ENCODE measurements around the gene TFAP2D. TPM values are rescaled to one million over a fixed set of nuclear protein-coding genes. Genes with fewer than 3 reads are reported as not detected.

TFAP2D gene
- total RNA-seq, 1 experiment from 2014 or later = not detected

DNA sequence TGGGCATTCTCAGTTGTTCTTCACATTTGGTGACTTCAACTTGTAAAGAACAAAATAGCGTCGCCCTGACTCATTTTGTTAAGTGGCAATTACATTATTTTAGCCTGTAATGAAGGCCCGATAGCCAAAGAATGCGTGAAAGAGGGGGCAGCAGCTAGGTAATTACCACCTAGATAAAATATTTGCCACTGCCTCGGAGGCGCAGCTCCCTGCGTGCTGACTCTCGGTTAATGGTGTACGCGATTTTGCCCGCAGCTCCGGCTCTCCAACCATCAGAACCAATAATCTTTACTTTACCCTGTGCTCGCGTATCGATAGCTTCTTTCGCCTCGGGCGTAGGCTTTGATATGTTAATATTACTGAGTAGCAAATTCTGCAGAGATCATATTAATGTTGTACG, 8.7 kb downstream of the TFAP2D start:
- Histone ChIP-seq H3K4me1 (no peaks in the 10 kb centered on the region), H3K4me3 (ENCODE audit: low read depth, low read length) (no peak overlapping the region), H3K27me3 (replicated peaks; ENCODE audit: control insufficient read depth, insufficient read depth, low read length) (no peaks in the 10 kb centered on the region), H3K9me3 (no peaks in the 10 kb centered on the region), H3K36me3 (ENCODE audit: control insufficient read depth, insufficient read depth, low read length) (no peaks in the 10 kb centered on the region)
- BruUV-seq (replicated peaks) = no TSS peak
- DNase-seq = no peak
- Mint-ChIP-seq H3K27me3 (ENCODE audit: insufficient read depth, unreplicated experiment) (peaks cover 7% of the 10 kb centered on the region), H3K9me3 (ENCODE audit: unreplicated experiment) (no peaks in the 10 kb centered on the region), H3K4me3 (ENCODE audit: unreplicated experiment) (no peak overlapping the region), H3K27ac (ENCODE audit: unreplicated experiment) (no peak overlapping the region), H3K36me3 (ENCODE audit: insufficient read depth, unreplicated experiment) (no peaks in the 10 kb centered on the region), H3K4me1 (ENCODE audit: low read depth, unreplicated experiment) (no peaks in the 10 kb centered on the region)
- TF ChIP-seq, protein P1, sequence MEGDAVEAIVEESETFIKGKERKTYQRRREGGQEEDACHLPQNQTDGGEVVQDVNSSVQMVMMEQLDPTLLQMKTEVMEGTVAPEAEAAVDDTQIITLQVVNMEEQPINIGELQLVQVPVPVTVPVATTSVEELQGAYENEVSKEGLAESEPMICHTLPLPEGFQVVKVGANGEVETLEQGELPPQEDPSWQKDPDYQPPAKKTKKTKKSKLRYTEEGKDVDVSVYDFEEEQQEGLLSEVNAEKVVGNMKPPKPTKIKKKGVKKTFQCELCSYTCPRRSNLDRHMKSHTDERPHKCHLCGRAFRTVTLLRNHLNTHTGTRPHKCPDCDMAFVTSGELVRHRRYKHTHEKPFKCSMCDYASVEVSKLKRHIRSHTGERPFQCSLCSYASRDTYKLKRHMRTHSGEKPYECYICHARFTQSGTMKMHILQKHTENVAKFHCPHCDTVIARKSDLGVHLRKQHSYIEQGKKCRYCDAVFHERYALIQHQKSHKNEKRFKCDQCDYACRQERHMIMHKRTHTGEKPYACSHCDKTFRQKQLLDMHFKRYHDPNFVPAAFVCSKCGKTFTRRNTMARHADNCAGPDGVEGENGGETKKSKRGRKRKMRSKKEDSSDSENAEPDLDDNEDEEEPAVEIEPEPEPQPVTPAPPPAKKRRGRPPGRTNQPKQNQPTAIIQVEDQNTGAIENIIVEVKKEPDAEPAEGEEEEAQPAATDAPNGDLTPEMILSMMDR (IDR thresholded peaks at IDR 0.05; ENCODE audit: insufficient read depth in 1 of 2, low read depth in 1 of 2, low read length in 1 of 2, severe bottlenecking in 1 of 2, unreplicated experiment in 1 of 2) = no peak
- POLR2A ChIA-PET = no interaction called here
- CTCF ChIA-PET = no interaction called here
- intact Hi-C loops (cut with micrococcal nuclease; ENCODE audit: unreplicated experiment) = no loop called here

DNA sequence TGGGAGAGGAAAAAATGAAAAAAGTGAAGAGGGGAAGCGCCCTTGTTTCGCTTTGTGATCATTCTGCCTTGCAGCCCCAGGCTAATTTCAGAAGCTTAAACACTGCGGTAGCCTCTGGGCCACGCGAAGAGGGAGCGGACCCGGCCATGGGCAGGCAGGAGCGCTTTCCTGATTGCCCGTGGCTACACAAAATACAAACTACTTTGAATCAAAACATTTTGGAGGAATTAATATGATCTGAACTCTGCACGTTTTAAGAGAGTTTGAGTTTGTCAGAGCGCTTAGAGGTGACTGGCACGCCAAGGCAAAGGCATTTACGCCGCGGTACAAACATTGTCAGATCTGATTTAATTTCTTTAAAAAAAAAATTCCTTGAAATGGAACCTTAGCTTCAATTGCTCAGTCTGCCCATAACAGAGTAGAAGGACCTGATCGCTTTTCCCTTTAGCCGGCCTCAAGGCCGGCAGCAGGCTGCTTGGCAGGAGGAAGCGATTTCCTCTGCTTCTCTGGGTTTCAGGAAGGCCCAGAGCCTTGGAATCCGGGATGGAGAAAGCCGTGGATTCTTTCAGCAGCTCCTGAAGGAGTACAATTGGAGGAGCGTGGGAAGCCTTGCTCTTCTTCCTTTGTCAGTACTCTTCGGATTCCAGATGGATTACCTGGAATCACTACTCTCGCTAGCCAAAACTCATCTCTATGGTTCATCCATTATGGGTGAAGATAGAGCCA, 9.7 kb downstream of the TFAP2D start:
- CTCF ChIA-PET = interaction anchor here (0.6 kb wide), 1 partner anchor 531 kb away, joined by 3 read pairs; no protein-coding TSS in a partner anchor
- Histone ChIP-seq H3K4me1 (no peaks in the 10 kb centered on the region), H3K36me3 (ENCODE audit: control insufficient read depth, insufficient read depth, low read length) (no peaks in the 10 kb centered on the region), H3K27me3 (replicated peaks; ENCODE audit: control insufficient read depth, insufficient read depth, low read length) (no peaks in the 10 kb centered on the region), H3K4me3 (ENCODE audit: low read depth, low read length) (no peak overlapping the region), H3K9me3 (no peaks in the 10 kb centered on the region)
- Mint-ChIP-seq H3K36me3 (ENCODE audit: insufficient read depth, unreplicated experiment) (no peaks in the 10 kb centered on the region), H3K9me3 (ENCODE audit: unreplicated experiment) (no peaks in the 10 kb centered on the region), H3K4me1 (ENCODE audit: low read depth, unreplicated experiment) (no peaks in the 10 kb centered on the region), H3K4me3 (ENCODE audit: unreplicated experiment) (no peak overlapping the region), H3K27me3 (ENCODE audit: insufficient read depth, unreplicated experiment) (peaks cover 7% of the 10 kb centered on the region), H3K27ac (ENCODE audit: unreplicated experiment) (no peak overlapping the region)
- POLR2A ChIA-PET = no interaction called here
- intact Hi-C loops (cut with micrococcal nuclease; ENCODE audit: unreplicated experiment) = no loop called here
- BruUV-seq (replicated peaks) = no TSS peak
- TF ChIP-seq, protein P1 (IDR thresholded peaks at IDR 0.05; ENCODE audit: insufficient read depth in 1 of 2, low read depth in 1 of 2, low read length in 1 of 2, severe bottlenecking in 1 of 2, unreplicated experiment in 1 of 2) = no peak
- no peak for DNase-seq

DNA sequence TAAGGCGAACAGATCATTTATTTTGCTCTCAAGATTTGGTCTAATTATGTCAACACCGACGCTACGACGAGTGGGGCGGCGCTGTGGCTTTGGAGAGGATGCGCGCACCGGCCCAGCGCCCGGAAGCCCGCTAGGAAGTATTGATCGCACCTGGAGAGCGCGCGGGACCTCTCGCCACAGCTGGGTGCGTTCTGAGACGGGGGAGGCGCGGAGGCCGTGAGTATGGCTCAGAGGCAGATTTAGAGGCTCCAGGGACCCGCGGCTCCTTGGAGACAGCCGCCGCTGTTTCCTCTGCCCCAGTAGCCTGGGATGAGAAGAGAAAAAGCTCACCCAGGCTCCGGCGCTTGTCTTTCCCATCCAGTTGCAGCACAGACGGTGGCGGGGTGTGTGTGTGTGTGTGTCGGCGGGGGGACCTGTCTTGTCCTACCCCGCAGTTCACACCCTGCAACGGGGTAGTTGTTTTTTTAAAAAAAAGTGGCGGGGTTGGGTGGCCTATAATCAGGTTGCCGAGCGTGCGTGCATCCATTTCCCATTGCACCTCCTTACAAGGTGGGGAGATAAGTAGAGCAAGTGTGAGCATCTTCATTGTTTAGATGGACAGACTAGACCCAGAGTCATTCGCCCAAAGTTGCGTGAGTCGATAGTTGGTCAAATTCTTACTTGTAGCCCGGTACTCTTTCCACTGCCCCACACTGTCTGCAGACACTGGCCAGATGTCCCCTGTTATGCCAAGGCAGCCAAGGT, 11.2 kb downstream of the TFAP2D start:
- no peaks in the 10 kb centered on the region for H3K36me3 Mint-ChIP-seq (ENCODE audit: insufficient read depth, unreplicated experiment)
- no peak overlapping the region for H3K4me3 ChIP-seq (ENCODE audit: low read depth, low read length)
- POLR2A ChIA-PET = no interaction called here
- H3K27ac Mint-ChIP-seq (ENCODE audit: unreplicated experiment) = no peak overlapping the region
- H3K9me3 Mint-ChIP-seq (ENCODE audit: unreplicated experiment) = no peaks in the 10 kb centered on the region
- H3K4me1 ChIP-seq = no peaks in the 10 kb centered on the region
- CTCF ChIA-PET = no interaction called here
- H3K27me3 Mint-ChIP-seq (ENCODE audit: insufficient read depth, unreplicated experiment) = peaks cover 3% of the 10 kb centered on the region
- H3K36me3 ChIP-seq (ENCODE audit: control insufficient read depth, insufficient read depth, low read length) = no peaks in the 10 kb centered on the region
- TF ChIP-seq, protein P1 (IDR thresholded peaks at IDR 0.05; ENCODE audit: insufficient read depth in 1 of 2, low read depth in 1 of 2, low read length in 1 of 2, severe bottlenecking in 1 of 2, unreplicated experiment in 1 of 2) = no peak
- no peak for DNase-seq
- intact Hi-C loops (cut with micrococcal nuclease; ENCODE audit: unreplicated experiment) = no loop called here
- no peak overlapping the region for H3K4me3 Mint-ChIP-seq (ENCODE audit: unreplicated experiment)
- H3K27me3 ChIP-seq (replicated peaks; ENCODE audit: control insufficient read depth, insufficient read depth, low read length) = no peaks in the 10 kb centered on the region
- H3K9me3 ChIP-seq = no peaks in the 10 kb centered on the region
- H3K4me1 Mint-ChIP-seq (ENCODE audit: low read depth, unreplicated experiment) = no peaks in the 10 kb centered on the region
- no TSS peak for BruUV-seq (replicated peaks)

Measured in Caco-2 (cell line).